Testis (tissue), 3 donors: ENCODE data around the gene YBEY. TPM values are rescaled to one million over a fixed set of nuclear protein-coding genes. Genes with fewer than 3 reads are reported as not detected.

Experiments
- DNase-seq: peaks from one replicate; pipeline ENCODE4 v3.0.0-alpha.2; 2019
- H3K27ac ChIP-seq, 2 donors: fragments of 200-600 bp; sonication (generic); one replicate each; pipeline ENCODE4 v1.5.1; 2019
- H3K27me3 ChIP-seq: fragments of 200-600 bp; sonication (generic); one replicate; pipeline ENCODE4 v1.5.1; 2019
- H3K36me3 ChIP-seq: fragments of 200-600 bp; sonication (generic); one replicate; pipeline ENCODE4 v1.5.1; 2017; ENCODE audit warnings: low read depth; ENCODE audit errors: missing control alignments
- H3K4me1 ChIP-seq: fragments of 200-600 bp; sonication (generic); one replicate; pipeline ENCODE4 v1.5.1; 2019
- H3K4me3 ChIP-seq, 2 donors: fragments of 200-600 bp; sonication (generic); one replicate each; pipeline ENCODE4 v1.5.1; 2017 to 2019
- H3K9me3 ChIP-seq: fragments of 200-600 bp; sonication (generic); one replicate; pipeline ENCODE4 v1.5.1; 2017
- CTCF ChIP-seq, 3 experiments: fragments of 450-650 bp in 2 of 3; fragments of 200-600 bp in 1 of 3; sonication (generic) in 1 of 3; IDR thresholded peaks; one replicate each; pipeline ENCODE4 v1.5.1; 2016 to 2019; ENCODE audit warnings: antibody characterized with exemption in 3 of 3, mild to moderate bottlenecking in 2 of 3, moderate library complexity in 1 of 3
- POLR2A ChIP-seq: fragments of 450-650 bp; IDR thresholded peaks from one replicate; pipeline ENCODE4 v1.6.1; 2017; ENCODE audit warnings: antibody characterized with exemption, mild to moderate bottlenecking, moderate library complexity
- WGBS, 2 donors: methylation state at CpG; one replicate each; pipeline ENCODE4 v1.1.5; 2018; 5-methylcytosine and 5-hydroxymethylcytosine counted together
- intact Hi-C: fragments of 100-400 bp; cut with DNase I; formaldehyde crosslinking; loops from one replicate; pipeline ENCODE4 v1.15.1; 2023; ENCODE audit warnings: low total_unique reads
- polyA plus RNA-seq: library from polyadenylated mRNA; stranded (reverse); fragments of 350-450 nt; fragmentation: Illumina TruSeq; extraction: RNeasy Lipid Tissue Mini Kit (QIAGEN cat#74804); gene quantifications from one replicate; pipeline ENCODE4 v1.2.3, GENCODE V29; 2014; ENCODE audit warnings: low read depth, low replicate concordance; ENCODE audit not compliant: insufficient read depth
- total RNA-seq, 2 donors: library from RNA; depleted of rRNA; stranded (reverse); fragments of >200 nt; gene quantifications; one replicate each; pipeline ENCODE4 v1.2.3, GENCODE V29; 2016

Gene YBEY
- total and polyA plus RNA-seq, 3 donors from 2014 or later, result 50.7 to 141 (median 55.0) TPM

GRCh38 chr21:46284077-46284644, 2.0 kb upstream of the YBEY start:
- TF ChIP-seq CTCF (IDR thresholded peaks at IDR 0.05) (no peak), POLR2A (no peak)
- no peaks in the 10 kb centered on the region for H3K27me3 ChIP-seq
- DNase-seq, result no peak
- H3K27ac ChIP-seq, result no peak overlapping the region
- peaks cover 19% of the 10 kb centered on the region for H3K4me1 ChIP-seq
- H3K9me3 ChIP-seq, result no peaks in the 10 kb centered on the region
- H3K36me3 ChIP-seq, result no peaks in the 10 kb centered on the region
- intact Hi-C loops, result no loop called here
- no peak overlapping the region for H3K4me3 ChIP-seq
- WGBS, 2 donors, result 53 to 83% methylated on average over 15 of the region's 15 CpGs

GRCh38 chr21:46284733-46285132, 1.4 kb upstream of the YBEY start:
- Histone ChIP-seq H3K27me3 (no peaks in the 10 kb centered on the region), H3K4me3 (no peak overlapping the region), H3K4me1 (peaks cover 19% of the 10 kb centered on the region), H3K9me3 (no peaks in the 10 kb centered on the region), H3K27ac (peak overlapping the region in 1 of 2 donors; percentile 95), H3K36me3 (no peaks in the 10 kb centered on the region)
- WGBS, 2 donors, result 64 to 75% methylated on average over 1 of the region's 1 CpG
- intact Hi-C loops, result no loop called here
- DNase-seq, result no peak
- TF ChIP-seq POLR2A, result no peak
- TF ChIP-seq CTCF (IDR thresholded peaks at IDR 0.05), result no peak

- WGBS, 2 donors, result 25 to 33% methylated on average over 6 of the region's 6 CpGs
- Histone ChIP-seq H3K4me1 (peaks cover 19% of the 10 kb centered on the region), H3K9me3 (no peaks in the 10 kb centered on the region), H3K36me3 (no peaks in the 10 kb centered on the region), H3K4me3 (peak within 1 kb of the TSS; percentile 85 to 96), H3K27me3 (no peaks in the 10 kb centered on the region), H3K27ac (peak within 1 kb of the TSS; percentile 95)
- DNase-seq, result no peak
- intact Hi-C loops, result no loop called here
- TF ChIP-seq POLR2A, result no peak
- TF ChIP-seq CTCF (IDR thresholded peaks at IDR 0.05), result no peak
Measured at GRCh38 chr21:46285206-46285661, 908 bp upstream of the YBEY start, which contains the start of gene MCM3AP. Gene MCM3AP, minus strand, starts transcription at chr21:46285611. Its CDS starts 325 bp downstream, at chr21:46285286.

GRCh38 chr21:46286648-46287002, 483 bp downstream of the YBEY start:
- H3K36me3 ChIP-seq, result no peaks in the 10 kb centered on the region
- H3K4me3 ChIP-seq, result peak overlapping the region; percentile 85 to 96
- no peaks in the 10 kb centered on the region for H3K9me3 ChIP-seq
- H3K27me3 ChIP-seq, result no peaks in the 10 kb centered on the region
- TF ChIP-seq POLR2A, result no peak
- peak in 1 of 3 experiments; percentile 5 for TF ChIP-seq CTCF (IDR thresholded peaks at IDR 0.05)
- H3K27ac ChIP-seq, result peak overlapping the region; percentile 95
- 0 to 1% methylated on average over 16 of the region's 16 CpGs for WGBS, 2 donors
- intact Hi-C loops, result no loop called here
- no peak for DNase-seq
- H3K4me1 ChIP-seq, result peaks cover 19% of the 10 kb centered on the region

GRCh38 chr21:46287541-46287940, 1.4 kb downstream of the YBEY start:
- H3K4me1 ChIP-seq, result peaks cover 11% of the 10 kb centered on the region
- no peak for TF ChIP-seq CTCF (IDR thresholded peaks at IDR 0.05)
- intact Hi-C loops, result no loop called here
- 84 to 89% methylated on average over 10 of the region's 10 CpGs for WGBS, 2 donors
- no peak for DNase-seq
- H3K27me3 ChIP-seq, result no peaks in the 10 kb centered on the region
- no peaks in the 10 kb centered on the region for H3K36me3 ChIP-seq
- H3K27ac ChIP-seq, result no peak overlapping the region
- no peaks in the 10 kb centered on the region for H3K9me3 ChIP-seq
- H3K4me3 ChIP-seq, result no peak overlapping the region
